Hematopoietic multipotent progenitor cell (in vitro differentiated cells): Measurements from ENCODE around the gene C19orf81. TPM values are rescaled to one million over a fixed set of nuclear protein-coding genes. Genes with fewer than 3 reads are reported as not detected.

ENCODE experiments used
- DNase-seq, 3 donors: peaks; one replicate each; pipeline ENCODE4 v3.0.0-alpha.2; 2011 to 2015; ENCODE audit warnings: low read depth in 2 of 3, low spot score in 2 of 3
- total RNA-seq: library from RNA; depleted of rRNA; stranded (reverse); fragments of >200 nt; gene quantifications from one replicate; pipeline ENCODE4 v1.2.3, GENCODE V29; 2012

C19orf81 gene
- total RNA-seq, 1 donor: 1.6 TPM

DNA sequence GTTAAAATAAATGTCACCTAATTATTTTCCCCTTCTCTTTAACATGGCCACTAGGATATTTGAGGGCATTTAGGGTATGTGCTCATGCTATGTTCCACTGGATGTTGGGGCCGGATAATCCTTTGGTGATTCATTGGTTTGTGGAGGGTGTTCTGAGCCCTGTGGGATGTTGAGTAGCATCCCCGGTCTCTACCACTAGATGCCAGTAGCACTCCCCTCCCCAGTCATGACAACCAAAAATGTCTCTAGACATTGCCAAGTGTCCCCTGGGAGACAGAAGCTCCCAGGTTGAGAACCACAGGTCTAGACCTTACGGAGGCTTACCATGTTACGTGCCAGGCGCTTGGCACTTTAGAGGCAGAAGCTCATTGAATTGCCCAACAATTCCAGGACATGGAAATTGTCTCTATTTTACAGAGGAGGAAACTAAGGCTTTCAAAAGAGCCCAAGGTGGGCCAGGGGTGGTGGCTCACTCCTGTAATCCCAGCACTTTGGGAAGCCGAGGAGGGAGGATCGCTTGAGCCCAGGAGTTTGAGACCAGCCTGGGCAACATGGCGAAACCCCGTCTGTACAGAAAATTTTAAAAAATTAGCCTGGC, 56.3 kb downstream of the C19orf81 start:
- peak in 2 of 3 donors; percentile 69 to 73 for DNase-seq

GRCh38 chr19:50706387-50706786, 57.1 kb downstream of the C19orf81 start:
- DNase-seq: no peak

- no peak for DNase-seq
Observed at GRCh38 chr19:50708179-50708879, 59.1 kb downstream of the C19orf81 start.

Other genes starting within 250 kb of the C19orf81 start
- 2.4 TPM for gene SPIB, start 230.5 kb upstream of the C19orf81 start, total RNA-seq
- gene MYBPC2, start 216.6 kb upstream of the C19orf81 start, total RNA-seq: 0.27 TPM
- 80.0 TPM for gene EMC10, start 172.9 kb upstream of the C19orf81 start, total RNA-seq
- 1.1 TPM for gene GARIN5A, start 172.6 kb upstream of the C19orf81 start, total RNA-seq
- gene JOSD2, start 138.3 kb upstream of the C19orf81 start, total RNA-seq: 11.8 TPM
- gene ASPDH, start 135.5 kb upstream of the C19orf81 start, total RNA-seq: not detected
- gene LRRC4B, start 81.0 kb upstream of the C19orf81 start, total RNA-seq: under 0.01 TPM
- gene SYT3, start 9.6 kb upstream of the C19orf81 start, total RNA-seq: 0.81 TPM
- gene SHANK1, start 70.4 kb downstream of the C19orf81 start, total RNA-seq: 6.2 TPM
- 64.4 TPM for gene CLEC11A, start 73.9 kb downstream of the C19orf81 start, total RNA-seq
- 0.27 TPM for gene GPR32, start 121.0 kb downstream of the C19orf81 start, total RNA-seq
- not detected for gene ACP4, start 141.0 kb downstream of the C19orf81 start, total RNA-seq
- gene KLK1, start 174.3 kb downstream of the C19orf81 start, total RNA-seq: not detected
- not detected for gene KLK15, start 184.1 kb downstream of the C19orf81 start, total RNA-seq
- gene KLK3, start 205.5 kb downstream of the C19orf81 start, total RNA-seq: under 0.01 TPM
- not detected for gene KLK2, start 224.0 kb downstream of the C19orf81 start, total RNA-seq